Panc1 (cell line): ENCODE measurements around the gene DPY19L1.
"Not testable (repeated sequence)": the region's sequence is repeated elsewhere in the genome, so short reads cannot be mapped to it uniquely, and the experiment has no call there.

ENCODE experiments used
- CTCF ChIP-seq: fragments of 450-650 bp; IDR thresholded peaks from 2 replicates; pipeline ENCODE4 v1.5.1; 2017; ENCODE audit warnings: mild to moderate bottlenecking
- POLR2AphosphoS5 ChIP-seq: IDR thresholded peaks from 2 replicates; pipeline ENCODE4 v1.6.1; 2012; ENCODE audit warnings: mild to moderate bottlenecking, low read depth, low read length, moderate library complexity
- REST ChIP-seq, 2 experiments: IDR thresholded peaks; 2 replicates each; pipeline ENCODE4 v1.6.1; 2011 to 2012; ENCODE audit warnings: low read depth in 2 of 2, control low read depth in 1 of 2, low read length in 1 of 2, mild to moderate bottlenecking in 1 of 2, moderate library complexity in 1 of 2; ENCODE audit not compliant: insufficient read depth in 1 of 2
- SIN3A ChIP-seq: IDR thresholded peaks from 2 replicates; pipeline ENCODE4 v1.6.1; 2012; ENCODE audit warnings: low read depth, mild to moderate bottlenecking, low read length, moderate library complexity, borderline replicate concordance; ENCODE audit not compliant: insufficient read depth
- TCF7L2 ChIP-seq: IDR thresholded peaks from 2 replicates; pipeline ENCODE4 v1.6.1; 2011; ENCODE audit warnings: mild to moderate bottlenecking, low read depth, low read length, inconsistent platforms

GRCh38 chr7:35047912-35048305, 10.6 kb upstream of the DPY19L1 start:
- TF ChIP-seq CTCF; POLR2AphosphoS5; SIN3A; TCF7L2; REST (IDR thresholded peaks at IDR 0.05; ENCODE audit: insufficient read depth in 1 of 2, low read depth in 2 of 2, low read length in 1 of 2): not testable (repeated sequence)
